Measurements from ENCODE around the gene SP100.

DNA sequence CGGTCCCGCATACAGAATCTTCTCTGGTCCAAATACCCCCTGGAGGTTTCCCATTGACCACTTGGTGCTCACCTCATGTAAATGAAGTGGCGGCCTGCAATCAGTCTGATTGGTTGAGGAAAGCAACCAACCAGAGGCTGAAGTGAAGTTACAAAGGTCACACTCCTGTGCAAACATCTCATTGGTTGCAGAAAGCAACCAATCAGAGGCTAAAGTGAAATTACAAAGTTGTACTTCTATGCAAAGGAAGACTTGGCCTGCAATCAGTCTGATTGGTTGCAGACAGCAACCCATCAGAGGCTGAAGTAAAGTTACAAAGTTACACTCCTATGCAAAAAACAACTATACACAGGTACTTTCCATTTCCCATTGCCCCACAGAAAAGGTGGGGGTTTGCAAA is 2.5 kb upstream of the SP100 start:
- TF ChIP-seq, protein P1, sequence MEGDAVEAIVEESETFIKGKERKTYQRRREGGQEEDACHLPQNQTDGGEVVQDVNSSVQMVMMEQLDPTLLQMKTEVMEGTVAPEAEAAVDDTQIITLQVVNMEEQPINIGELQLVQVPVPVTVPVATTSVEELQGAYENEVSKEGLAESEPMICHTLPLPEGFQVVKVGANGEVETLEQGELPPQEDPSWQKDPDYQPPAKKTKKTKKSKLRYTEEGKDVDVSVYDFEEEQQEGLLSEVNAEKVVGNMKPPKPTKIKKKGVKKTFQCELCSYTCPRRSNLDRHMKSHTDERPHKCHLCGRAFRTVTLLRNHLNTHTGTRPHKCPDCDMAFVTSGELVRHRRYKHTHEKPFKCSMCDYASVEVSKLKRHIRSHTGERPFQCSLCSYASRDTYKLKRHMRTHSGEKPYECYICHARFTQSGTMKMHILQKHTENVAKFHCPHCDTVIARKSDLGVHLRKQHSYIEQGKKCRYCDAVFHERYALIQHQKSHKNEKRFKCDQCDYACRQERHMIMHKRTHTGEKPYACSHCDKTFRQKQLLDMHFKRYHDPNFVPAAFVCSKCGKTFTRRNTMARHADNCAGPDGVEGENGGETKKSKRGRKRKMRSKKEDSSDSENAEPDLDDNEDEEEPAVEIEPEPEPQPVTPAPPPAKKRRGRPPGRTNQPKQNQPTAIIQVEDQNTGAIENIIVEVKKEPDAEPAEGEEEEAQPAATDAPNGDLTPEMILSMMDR (optimal IDR thresholded peaks at IDR 0.05 in 1 of 3, IDR thresholded peaks at IDR 0.05 in 1 of 3, conservative IDR thresholded peaks at IDR 0.05 in 1 of 3; ENCODE audit: extremely low read depth in 1 of 3, insufficient read depth in 2 of 3, low read length in 3 of 3): no peak
- TF ChIP-seq EZH2 (IDR thresholded peaks at IDR 0.05; ENCODE audit: low read length): no peak
